ENCODE results near the gene LTBP2. TPM values are rescaled to one million over a fixed set of nuclear protein-coding genes. Genes with fewer than 3 reads are reported as not detected.

LTBP2 gene
- polyA plus RNA-seq, 1 donor from 2014 or later, result 0.33 TPM

DNA sequence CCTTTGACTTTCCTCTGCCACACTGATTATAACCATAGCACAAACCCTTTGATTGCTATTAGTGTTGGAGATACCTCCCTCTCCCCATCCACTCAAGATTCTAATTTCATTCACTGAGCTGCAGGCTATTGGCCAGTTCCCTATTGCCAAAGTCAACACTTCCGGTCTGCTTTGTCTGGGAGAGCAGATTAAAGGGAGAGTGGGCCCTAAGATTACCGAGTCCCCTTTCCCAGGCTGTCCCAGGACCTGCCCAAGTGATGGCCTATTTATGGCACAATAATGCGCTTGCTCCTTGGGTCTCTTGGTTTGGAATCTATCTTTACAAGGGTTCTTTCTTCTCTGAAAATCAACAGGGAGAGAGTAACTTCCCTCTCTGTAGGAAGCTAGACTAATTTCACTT lies 42.9 kb upstream of the LTBP2 start:
- H3K9me2 ChIP-seq (ENCODE audit: insufficient read depth, low read length), result no peaks in the 10 kb centered on the region
- H3K4me3 ChIP-seq (ENCODE audit: low read length), result no peak overlapping the region
- H2AFZ ChIP-seq (ENCODE audit: low read depth, low read length), result no peak overlapping the region
- H3K9me3 ChIP-seq (ENCODE audit: low read length), result no peaks in the 10 kb centered on the region
- no peaks in the 10 kb centered on the region for H3F3A ChIP-seq (ENCODE audit: insufficient read depth, low read length, poor library complexity, severe bottlenecking)
- no peak overlapping the region for H3K4me2 ChIP-seq (ENCODE audit: low read length)
- no peaks in the 10 kb centered on the region for H3K27me3 ChIP-seq (ENCODE audit: insufficient read depth, low read depth, low read length)
- no peaks in the 10 kb centered on the region for H3K79me2 ChIP-seq (replicated peaks; ENCODE audit: insufficient read depth, low read length)
- no peak overlapping the region for H3K9ac ChIP-seq (ENCODE audit: low read length)
- H3K27ac ChIP-seq (ENCODE audit: low read length), result no peak overlapping the region
- no peak for TF ChIP-seq POLR2AphosphoS5 (IDR thresholded peaks at IDR 0.05)
- no peak for TF ChIP-seq EZH2 (IDR thresholded peaks at IDR 0.05; ENCODE audit: borderline replicate concordance, insufficient read depth, low read length, poor library complexity, severe bottlenecking)
- no peak for TF ChIP-seq SMC3 (conservative IDR thresholded peaks at IDR 0.05; ENCODE audit: poor library complexity)
- TF ChIP-seq, protein P1, sequence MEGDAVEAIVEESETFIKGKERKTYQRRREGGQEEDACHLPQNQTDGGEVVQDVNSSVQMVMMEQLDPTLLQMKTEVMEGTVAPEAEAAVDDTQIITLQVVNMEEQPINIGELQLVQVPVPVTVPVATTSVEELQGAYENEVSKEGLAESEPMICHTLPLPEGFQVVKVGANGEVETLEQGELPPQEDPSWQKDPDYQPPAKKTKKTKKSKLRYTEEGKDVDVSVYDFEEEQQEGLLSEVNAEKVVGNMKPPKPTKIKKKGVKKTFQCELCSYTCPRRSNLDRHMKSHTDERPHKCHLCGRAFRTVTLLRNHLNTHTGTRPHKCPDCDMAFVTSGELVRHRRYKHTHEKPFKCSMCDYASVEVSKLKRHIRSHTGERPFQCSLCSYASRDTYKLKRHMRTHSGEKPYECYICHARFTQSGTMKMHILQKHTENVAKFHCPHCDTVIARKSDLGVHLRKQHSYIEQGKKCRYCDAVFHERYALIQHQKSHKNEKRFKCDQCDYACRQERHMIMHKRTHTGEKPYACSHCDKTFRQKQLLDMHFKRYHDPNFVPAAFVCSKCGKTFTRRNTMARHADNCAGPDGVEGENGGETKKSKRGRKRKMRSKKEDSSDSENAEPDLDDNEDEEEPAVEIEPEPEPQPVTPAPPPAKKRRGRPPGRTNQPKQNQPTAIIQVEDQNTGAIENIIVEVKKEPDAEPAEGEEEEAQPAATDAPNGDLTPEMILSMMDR (IDR thresholded peaks at IDR 0.05; ENCODE audit: poor library complexity, severe bottlenecking), result no peak
- TF ChIP-seq MXI1 (conservative IDR thresholded peaks at IDR 0.05; ENCODE audit: poor library complexity, severe bottlenecking), result no peak
- H4K20me1 ChIP-seq (ENCODE audit: insufficient read depth), result no peaks in the 10 kb centered on the region
- H3K36me3 ChIP-seq (ENCODE audit: insufficient read depth, low read length), result no peaks in the 10 kb centered on the region

DNA sequence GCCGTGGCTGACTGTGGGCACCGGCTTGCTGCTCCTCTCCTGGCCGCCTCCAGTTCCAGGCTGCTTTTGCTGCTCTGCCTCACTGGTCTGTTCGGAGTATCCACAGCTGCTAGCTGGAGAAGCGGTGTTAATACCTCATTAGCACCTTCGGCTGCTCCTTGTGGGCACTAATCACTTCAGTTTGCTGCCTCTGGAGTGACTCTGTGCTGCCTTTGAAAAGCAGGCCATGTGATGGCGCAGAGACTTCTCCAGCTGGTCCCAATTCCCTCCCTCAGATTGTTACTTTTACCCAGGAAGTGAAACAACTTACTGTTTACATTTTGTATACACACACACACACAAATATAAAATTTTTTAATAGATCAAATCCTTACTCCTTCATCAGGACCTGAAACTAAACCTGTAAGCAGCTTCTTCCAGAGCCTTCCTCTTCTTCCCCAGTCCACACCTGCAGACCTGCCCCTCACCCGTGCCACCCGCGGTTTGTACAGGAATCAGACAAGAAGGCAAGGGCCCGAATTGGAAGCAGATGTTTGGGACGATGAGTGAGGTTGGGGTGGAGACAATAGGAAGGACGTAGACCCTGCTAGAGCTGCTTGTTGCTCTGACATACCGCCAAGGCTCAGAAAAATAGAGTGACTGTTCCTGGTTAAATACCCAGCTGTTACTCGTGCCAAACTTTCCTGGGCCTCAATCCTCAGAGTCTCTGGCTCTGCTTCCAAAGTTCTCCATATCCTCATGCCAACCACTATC lies 41.5 kb upstream of the LTBP2 start:
- no peaks in the 10 kb centered on the region for H3K9me2 ChIP-seq (ENCODE audit: insufficient read depth, low read length)
- no peak overlapping the region for H3K9ac ChIP-seq (ENCODE audit: low read length)
- H3K27ac ChIP-seq (ENCODE audit: low read length), result no peak overlapping the region
- H4K20me1 ChIP-seq (ENCODE audit: insufficient read depth), result no peaks in the 10 kb centered on the region
- H3F3A ChIP-seq (ENCODE audit: insufficient read depth, low read length, poor library complexity, severe bottlenecking), result no peaks in the 10 kb centered on the region
- no peaks in the 10 kb centered on the region for H3K27me3 ChIP-seq (ENCODE audit: insufficient read depth, low read depth, low read length)
- H3K4me3 ChIP-seq (ENCODE audit: low read length), result no peak overlapping the region
- H3K79me2 ChIP-seq (replicated peaks; ENCODE audit: insufficient read depth, low read length), result no peaks in the 10 kb centered on the region
- TF ChIP-seq EP300 (conservative IDR thresholded peaks at IDR 0.05; ENCODE audit: poor library complexity, severe bottlenecking) (no peak), REST (IDR thresholded peaks at IDR 0.05; ENCODE audit: borderline replicate concordance) (no peak), RAD21 (conservative IDR thresholded peaks at IDR 0.05) (no peak), MXI1 (conservative IDR thresholded peaks at IDR 0.05; ENCODE audit: poor library complexity, severe bottlenecking) (no peak), TAF1 (IDR thresholded peaks at IDR 0.05; ENCODE audit: low read depth) (no peak), EZH2 (IDR thresholded peaks at IDR 0.05; ENCODE audit: borderline replicate concordance, insufficient read depth, low read length, poor library complexity, severe bottlenecking) (no peak), POLR2AphosphoS5 (IDR thresholded peaks at IDR 0.05) (no peak), SMC3 (conservative IDR thresholded peaks at IDR 0.05; ENCODE audit: poor library complexity) (no peak)
- TF ChIP-seq, protein P1 (IDR thresholded peaks at IDR 0.05; ENCODE audit: poor library complexity, severe bottlenecking), result no peak
- no peak overlapping the region for H2AFZ ChIP-seq (ENCODE audit: low read depth, low read length)
- H3K4me2 ChIP-seq (ENCODE audit: low read length), result no peak overlapping the region
- H3K36me3 ChIP-seq (ENCODE audit: insufficient read depth, low read length), result no peaks in the 10 kb centered on the region
- H3K9me3 ChIP-seq (ENCODE audit: low read length), result no peaks in the 10 kb centered on the region

Measured in neural cell (in vitro differentiated cells).